NCI-H524 (cell line): ENCODE measurements around the gene RNFT1.
"Not testable (repeated sequence)": the region's sequence is repeated elsewhere in the genome, so short reads cannot be mapped to it uniquely, and the experiment has no call there.

Experiments used
- DNase-seq, 2 experiments: peaks; one replicate each; lab custom pipeline; 2025; lab: John Stamatoyannopoulos, UW

RNFT1 gene

GRCh38 chr17:59930121-59930520, 34.4 kb downstream of the RNFT1 start:
- not testable (repeated sequence) for DNase-seq

- DNase-seq, result not testable (repeated sequence)
Observed at GRCh38 chr17:59920637-59921036, 43.9 kb downstream of the RNFT1 start.

GRCh38 chr17:59916446-59916845, 48.1 kb downstream of the RNFT1 start:
- DNase-seq, result no peak

DNA sequence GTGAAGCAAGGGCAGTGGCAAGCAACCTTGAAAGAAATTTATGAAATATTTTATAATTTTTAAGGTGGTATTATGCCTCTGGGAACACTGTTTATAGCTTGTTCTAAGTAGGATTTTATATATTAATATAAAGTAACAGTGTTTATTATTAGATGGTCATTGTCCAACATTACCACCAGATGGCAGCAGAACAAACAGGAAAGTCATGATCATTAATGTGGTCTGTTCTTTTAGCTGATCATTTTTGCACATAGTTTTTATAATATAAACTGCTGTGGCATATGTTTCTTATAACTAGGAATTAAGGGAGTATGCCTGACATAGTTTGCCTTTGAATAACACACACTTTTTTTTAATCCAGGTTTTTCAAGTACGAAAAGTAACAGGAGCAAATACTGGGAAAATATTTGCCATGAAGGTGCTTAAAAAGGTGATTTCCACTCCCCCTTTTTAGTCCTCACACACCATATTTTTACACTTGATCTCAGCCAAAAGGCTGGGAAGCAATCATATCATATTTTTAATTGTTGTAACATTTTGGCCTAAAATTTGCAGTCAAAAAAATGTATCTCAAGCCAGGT, 50.2 kb downstream of the RNFT1 start:
- peak; percentile 16 to 54 for DNase-seq

DNA sequence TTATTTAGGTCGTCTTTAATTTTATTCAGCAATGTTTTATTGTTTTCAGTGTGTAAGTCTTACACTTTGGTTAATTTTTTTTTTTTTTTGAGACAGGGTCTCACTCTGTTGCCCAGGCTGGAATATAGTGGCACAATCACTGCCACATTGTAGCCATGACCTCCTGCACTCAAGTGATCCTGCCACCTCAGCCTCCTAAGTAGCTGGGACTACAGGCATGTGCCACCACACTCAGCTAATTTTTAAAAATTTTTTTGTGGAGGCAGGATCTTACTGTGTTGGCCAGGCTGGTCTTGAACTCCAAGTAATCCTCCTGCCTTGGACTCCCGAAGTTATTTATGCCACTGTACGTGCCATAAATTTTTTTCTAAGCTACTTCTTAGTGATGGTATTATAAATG, 57.1 kb downstream of the RNFT1 start:
- DNase-seq, result no peak

- no peak for DNase-seq
Observed at GRCh38 chr17:59903455-59903854, 61.1 kb downstream of the RNFT1 start.
